ENCODE data around the gene BMPR1A. TPM values are rescaled to one million over a fixed set of nuclear protein-coding genes. Genes with fewer than 3 reads are reported as not detected.

BMPR1A gene
- total and polyA plus RNA-seq, 2 experiments from 2014 or later, result 14.2 to 82.5 TPM

- TF ChIP-seq ZNF462 (CRISPR knock-in tag; IDR thresholded peaks at IDR 0.05) (no peak), EZH2 (IDR thresholded peaks at IDR 0.05; ENCODE audit: low read depth, unreplicated experiment) (no peak)
- TF ChIP-seq, protein P1, sequence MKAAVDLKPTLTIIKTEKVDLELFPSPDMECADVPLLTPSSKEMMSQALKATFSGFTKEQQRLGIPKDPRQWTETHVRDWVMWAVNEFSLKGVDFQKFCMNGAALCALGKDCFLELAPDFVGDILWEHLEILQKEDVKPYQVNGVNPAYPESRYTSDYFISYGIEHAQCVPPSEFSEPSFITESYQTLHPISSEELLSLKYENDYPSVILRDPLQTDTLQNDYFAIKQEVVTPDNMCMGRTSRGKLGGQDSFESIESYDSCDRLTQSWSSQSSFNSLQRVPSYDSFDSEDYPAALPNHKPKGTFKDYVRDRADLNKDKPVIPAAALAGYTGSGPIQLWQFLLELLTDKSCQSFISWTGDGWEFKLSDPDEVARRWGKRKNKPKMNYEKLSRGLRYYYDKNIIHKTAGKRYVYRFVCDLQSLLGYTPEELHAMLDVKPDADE (IDR thresholded peaks at IDR 0.05), result no peak
Observed at GRCh38 chr10:86707505-86707904, 48.9 kb upstream of the BMPR1A start (continued).

DNA sequence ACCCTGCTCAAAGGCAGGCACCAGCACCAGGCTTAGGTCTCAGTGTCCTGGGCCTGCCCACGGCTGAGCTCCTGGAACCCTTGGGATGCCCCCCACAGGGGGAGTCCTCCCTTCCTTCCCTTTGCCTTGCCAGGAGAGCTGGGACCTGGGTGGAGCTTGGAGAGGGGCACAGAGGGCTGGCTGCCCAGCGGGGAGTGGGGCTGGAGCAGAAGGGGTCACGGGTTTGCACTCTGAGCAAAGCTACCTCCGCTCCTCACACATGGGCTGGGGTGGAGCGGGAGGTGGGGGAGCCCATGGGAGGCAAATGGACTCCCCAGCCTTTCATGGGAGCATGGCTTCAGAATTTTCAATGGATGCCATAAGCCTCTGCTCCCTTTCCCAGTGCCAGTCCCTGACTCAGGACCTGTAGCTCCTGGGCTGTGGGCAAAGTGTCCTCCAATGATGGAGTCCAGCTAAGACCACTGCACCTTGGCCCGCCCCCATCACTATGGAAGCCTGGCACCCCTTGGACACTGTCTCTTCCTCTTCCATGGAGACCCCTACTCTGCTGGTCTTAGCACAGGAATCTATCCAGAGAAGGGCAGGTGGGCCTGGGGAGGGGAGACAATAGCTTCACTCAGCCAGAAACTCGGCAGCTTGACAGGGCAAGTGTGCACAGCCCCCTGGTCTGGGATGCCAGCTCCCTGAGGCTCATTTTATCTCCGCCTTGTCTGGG lies 48.2 kb upstream of the BMPR1A start:
- H3K9me3 Mint-ChIP-seq, result no peaks in the 10 kb centered on the region; the same call in 2 of the 3 replicates
- H3K27ac ChIP-seq (ENCODE audit: low read depth), result no peak overlapping the region
- peaks cover 8% of the 10 kb centered on the region; the same call in 1 of the 2 replicates for H3F3A ChIP-seq (replicated peaks; ENCODE audit: low read depth)
- no peak overlapping the region for H3K4me3 ChIP-seq
- peaks cover 44% of the 10 kb centered on the region for H3K4me1 Mint-ChIP-seq
- H4K20me1 ChIP-seq (replicated peaks; ENCODE audit: insufficient read depth), result no peaks in the 10 kb centered on the region
- no peak overlapping the region for H2AFZ ChIP-seq
- H3K36me3 ChIP-seq (ENCODE audit: insufficient read depth), result no peaks in the 10 kb centered on the region
- peaks cover 18% of the 10 kb centered on the region for H3K4me1 ChIP-seq (ENCODE audit: insufficient read depth)
- H3K4me2 ChIP-seq, result no peak overlapping the region
- no peak overlapping the region for H3K4me3 Mint-ChIP-seq
- H3K9me2 ChIP-seq (ENCODE audit: insufficient read depth), result no peaks in the 10 kb centered on the region
- no peaks in the 10 kb centered on the region for H3K79me2 ChIP-seq (replicated peaks; ENCODE audit: insufficient read depth)
- H3K27me3 Mint-ChIP-seq (ENCODE audit: insufficient read depth, low read depth, poor library complexity), result peaks cover 17% of the 10 kb centered on the region
- H3K27me3 ChIP-seq (ENCODE audit: insufficient read depth), result no peaks in the 10 kb centered on the region
- ATAC-seq, result no peak
- H3K36me3 Mint-ChIP-seq (ENCODE audit: low read depth), result no peaks in the 10 kb centered on the region; the same call in 2 of the 3 replicates
- DNase-seq (ENCODE audit: low spot score), result no peak
- H3K27ac Mint-ChIP-seq, result no peak overlapping the region
- no peak for TF ChIP-seq EZH2 (IDR thresholded peaks at IDR 0.05; ENCODE audit: low read depth, unreplicated experiment)
- no peak for TF ChIP-seq ZNF331 (CRISPR knock-in tag; IDR thresholded peaks at IDR 0.05; ENCODE audit: low read depth)
- no peak for TF ChIP-seq REST (IDR thresholded peaks at IDR 0.05; ENCODE audit: unreplicated experiment)
- no peak for TF ChIP-seq CREB1 (CRISPR knock-in tag; IDR thresholded peaks at IDR 0.05; ENCODE audit: low read depth)
- TF ChIP-seq ZNF114 (CRISPR knock-in tag; IDR thresholded peaks at IDR 0.05), result no peak
